Upper lobe of left lung (tissue), 6 donors: ENCODE data around the gene REXO4. TPM values are rescaled to one million over a fixed set of nuclear protein-coding genes. Genes with fewer than 3 reads are reported as not detected.
A peak's percentile ranks its signal among the peaks of the same experiment; 100 is the strongest.

ENCODE experiments used
- ATAC-seq, 2 donors: fragments of 200-7000 bp; cut with Tn5 transposase; one replicate each; pipeline ENCODE4 v1.9.1; 2022; ENCODE audit warnings: mild to moderate bottlenecking in 2 of 2, moderate library complexity in 2 of 2; ENCODE audit not compliant: low FRiP score in 2 of 2
- DNase-seq, 2 donors: peaks; one replicate each; pipeline ENCODE4 v3.0.0-alpha.2; 2019 to 2020
- H3K27ac ChIP-seq, 4 donors: fragments of 200-600 bp; sonication (generic); one replicate each; pipeline ENCODE4 v1.5.1; 2016 to 2019
- H3K27me3 ChIP-seq, 4 donors: fragments of 200-600 bp; sonication (generic); one replicate each; pipeline ENCODE4 v1.5.1; 2017 to 2019
- H3K36me3 ChIP-seq, 4 donors: fragments of 200-600 bp; sonication (generic); one replicate each; pipeline ENCODE4 v1.5.1; 2016 to 2019
- H3K4me1 ChIP-seq, 4 donors: fragments of 200-600 bp; sonication (generic); one replicate each; pipeline ENCODE4 v1.5.1; 2018 to 2019
- H3K4me3 ChIP-seq, 4 donors: fragments of 200-600 bp; sonication (generic); one replicate each; pipeline ENCODE4 v1.5.1; 2017 to 2019; ENCODE audit warnings: mild to moderate bottlenecking in 2 of 4, moderate library complexity in 1 of 4
- H3K9me3 ChIP-seq, 4 donors: fragments of 200-600 bp; sonication (generic); one replicate each; pipeline ENCODE4 v1.5.1; 2018 to 2019
- EP300 ChIP-seq, 4 donors: sonication (generic); formaldehyde crosslinking; IDR thresholded peaks; one replicate each; pipeline ENCODE4 v1.5.1; 2017; ENCODE audit warnings: antibody characterized with exemption in 4 of 4, control low read depth in 2 of 4
- POLR2A ChIP-seq, 4 donors: fragments of 450-650 bp; IDR thresholded peaks; one replicate each; pipeline ENCODE4 v1.5.1; 2016 to 2017; ENCODE audit warnings: antibody characterized with exemption in 4 of 4, mild to moderate bottlenecking in 2 of 4
- POLR2AphosphoS5 ChIP-seq, 2 donors: sonication (generic); formaldehyde crosslinking; IDR thresholded peaks; one replicate each; pipeline ENCODE4 v1.5.1; 2017; ENCODE audit warnings: antibody characterized with exemption in 2 of 2
- WGBS, 2 donors: methylation state at CpG; one replicate each; pipeline ENCODE4 v1.1.5; 2017 to 2018; 5-methylcytosine and 5-hydroxymethylcytosine counted together
- total RNA-seq, 6 donors: library from RNA; depleted of rRNA in 4 of 6; stranded (reverse); fragments of >200 nt in 4 of 6; gene quantifications; one replicate each; pipeline versions ENCODE4 v1.1.0 to v1.2.1, GENCODE V29; 2016 to 2021
- TF ChIP-seq, protein P1 (sequence below), 6 experiments: fragments of 450-650 bp in 4 of 6; fragments of 200-600 bp in 2 of 6; sonication (generic) in 2 of 6; IDR thresholded peaks; one replicate each; pipeline ENCODE4 v1.5.1; 2016 to 2019; ENCODE audit warnings: antibody characterized with exemption in 6 of 6
- donor health status: DM: no; HTN: no; CAD: no; lungs with moderate emphysema.
- donor health status: DM: no; HTN: yes; CAD: no; lungs with severe emphysema.

Gene REXO4
- total RNA-seq, 6 donors from 2014 or later, result 14.7 to 34.3 (median 23.1) TPM

DNA sequence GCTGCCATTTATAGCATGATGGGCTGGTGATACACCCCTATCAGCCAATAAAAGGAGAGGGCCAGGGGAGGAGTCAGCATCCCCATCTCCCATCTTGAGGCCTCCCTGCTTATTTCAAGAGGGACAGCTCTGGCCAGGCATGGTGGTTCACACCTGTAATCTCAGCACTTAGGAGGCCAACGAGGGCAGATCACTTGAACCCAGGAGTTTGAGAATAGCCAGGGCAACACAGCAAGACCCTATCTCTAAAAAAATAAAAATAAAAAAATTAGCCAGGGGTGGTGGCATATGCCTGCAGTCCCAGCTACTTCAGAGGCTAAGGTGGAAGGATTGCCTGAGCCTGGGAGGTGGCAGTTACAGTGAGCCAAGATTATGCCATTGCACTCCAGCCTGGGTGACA lies 9.8 kb downstream of the REXO4 start:
- 85 to 92% methylated on average over 1 of the region's 1 CpG for WGBS, 2 donors

DNA sequence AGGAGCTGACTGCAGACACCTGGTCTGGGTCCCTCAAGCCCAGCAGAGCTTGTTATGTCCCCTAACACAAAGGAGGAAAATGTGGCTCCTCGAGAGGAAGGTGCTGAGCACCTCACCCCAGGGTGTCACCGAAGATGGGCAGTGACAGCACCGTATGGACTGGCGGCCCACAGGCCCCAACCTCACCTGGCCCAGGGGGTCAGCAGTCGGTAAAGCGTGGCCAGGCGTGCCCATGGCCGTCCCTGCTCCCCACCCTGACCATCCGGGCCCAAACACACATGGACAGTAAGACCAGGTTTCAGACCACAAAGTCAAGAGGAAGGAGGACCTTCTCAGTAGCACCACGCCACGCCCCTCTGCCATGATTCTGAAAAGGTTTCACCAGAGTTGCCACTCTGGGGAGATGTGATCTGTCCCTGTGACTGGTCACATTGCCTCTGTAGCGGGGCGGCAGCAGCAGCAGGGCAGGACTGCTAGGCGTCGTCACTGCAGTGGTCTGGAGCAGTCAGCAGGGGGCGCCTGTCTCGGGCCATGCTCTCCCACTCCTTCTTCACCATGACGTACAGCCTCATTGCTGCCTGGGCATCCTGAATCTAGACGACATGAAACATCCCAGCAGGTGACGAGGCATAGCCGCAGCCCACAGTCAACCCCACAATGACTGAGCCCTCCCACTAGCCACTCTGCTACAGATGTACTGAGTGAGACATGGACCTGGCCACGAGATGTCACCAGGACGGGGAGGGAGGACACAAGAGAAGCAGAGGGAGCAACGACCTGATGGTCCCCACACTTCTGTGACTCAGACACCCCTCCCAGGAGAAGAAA lies 11.1 kb downstream of the REXO4 start:
- Histone ChIP-seq H3K9me3 (no peaks in the 10 kb centered on the region), H3K4me3 (no peak overlapping the region), H3K27ac (no peak overlapping the region), H3K4me1 (no peaks in the 10 kb centered on the region), H3K36me3 (peaks cover 22 to 74% (median 58%) of the 10 kb centered on the region in 4 donors), H3K27me3 (no peaks in the 10 kb centered on the region)
- ATAC-seq, result peak; percentile 80 to 89
- 58 to 63% methylated on average over 8 to 24 of the region's 24 CpGs for WGBS, 2 donors
- no peak for TF ChIP-seq POLR2A (IDR thresholded peaks at IDR 0.05)
- TF ChIP-seq EP300 (IDR thresholded peaks at IDR 0.05), result no peak
- TF ChIP-seq, protein P1, sequence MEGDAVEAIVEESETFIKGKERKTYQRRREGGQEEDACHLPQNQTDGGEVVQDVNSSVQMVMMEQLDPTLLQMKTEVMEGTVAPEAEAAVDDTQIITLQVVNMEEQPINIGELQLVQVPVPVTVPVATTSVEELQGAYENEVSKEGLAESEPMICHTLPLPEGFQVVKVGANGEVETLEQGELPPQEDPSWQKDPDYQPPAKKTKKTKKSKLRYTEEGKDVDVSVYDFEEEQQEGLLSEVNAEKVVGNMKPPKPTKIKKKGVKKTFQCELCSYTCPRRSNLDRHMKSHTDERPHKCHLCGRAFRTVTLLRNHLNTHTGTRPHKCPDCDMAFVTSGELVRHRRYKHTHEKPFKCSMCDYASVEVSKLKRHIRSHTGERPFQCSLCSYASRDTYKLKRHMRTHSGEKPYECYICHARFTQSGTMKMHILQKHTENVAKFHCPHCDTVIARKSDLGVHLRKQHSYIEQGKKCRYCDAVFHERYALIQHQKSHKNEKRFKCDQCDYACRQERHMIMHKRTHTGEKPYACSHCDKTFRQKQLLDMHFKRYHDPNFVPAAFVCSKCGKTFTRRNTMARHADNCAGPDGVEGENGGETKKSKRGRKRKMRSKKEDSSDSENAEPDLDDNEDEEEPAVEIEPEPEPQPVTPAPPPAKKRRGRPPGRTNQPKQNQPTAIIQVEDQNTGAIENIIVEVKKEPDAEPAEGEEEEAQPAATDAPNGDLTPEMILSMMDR (IDR thresholded peaks at IDR 0.05), result peak; percentile 89 to 96 (median 93)
- peak; percentile 74 to 88 for DNase-seq

More for the DNA sequence above, 9.8 kb downstream of the REXO4 start:
- no peak for DNase-seq
- TF ChIP-seq EP300 (IDR thresholded peaks at IDR 0.05) (no peak), POLR2AphosphoS5 (IDR thresholded peaks at IDR 0.05) (no peak), POLR2A (IDR thresholded peaks at IDR 0.05) (no peak)
- TF ChIP-seq, protein P1 (IDR thresholded peaks at IDR 0.05), result no peak
- Histone ChIP-seq H3K27me3 (no peaks in the 10 kb centered on the region), H3K4me1 (no peaks in the 10 kb centered on the region), H3K36me3 (peaks cover 25 to 87% (median 68%) of the 10 kb centered on the region in 4 donors), H3K9me3 (no peaks in the 10 kb centered on the region), H3K27ac (no peak overlapping the region), H3K4me3 (no peak overlapping the region)
- no peak for ATAC-seq

DNA sequence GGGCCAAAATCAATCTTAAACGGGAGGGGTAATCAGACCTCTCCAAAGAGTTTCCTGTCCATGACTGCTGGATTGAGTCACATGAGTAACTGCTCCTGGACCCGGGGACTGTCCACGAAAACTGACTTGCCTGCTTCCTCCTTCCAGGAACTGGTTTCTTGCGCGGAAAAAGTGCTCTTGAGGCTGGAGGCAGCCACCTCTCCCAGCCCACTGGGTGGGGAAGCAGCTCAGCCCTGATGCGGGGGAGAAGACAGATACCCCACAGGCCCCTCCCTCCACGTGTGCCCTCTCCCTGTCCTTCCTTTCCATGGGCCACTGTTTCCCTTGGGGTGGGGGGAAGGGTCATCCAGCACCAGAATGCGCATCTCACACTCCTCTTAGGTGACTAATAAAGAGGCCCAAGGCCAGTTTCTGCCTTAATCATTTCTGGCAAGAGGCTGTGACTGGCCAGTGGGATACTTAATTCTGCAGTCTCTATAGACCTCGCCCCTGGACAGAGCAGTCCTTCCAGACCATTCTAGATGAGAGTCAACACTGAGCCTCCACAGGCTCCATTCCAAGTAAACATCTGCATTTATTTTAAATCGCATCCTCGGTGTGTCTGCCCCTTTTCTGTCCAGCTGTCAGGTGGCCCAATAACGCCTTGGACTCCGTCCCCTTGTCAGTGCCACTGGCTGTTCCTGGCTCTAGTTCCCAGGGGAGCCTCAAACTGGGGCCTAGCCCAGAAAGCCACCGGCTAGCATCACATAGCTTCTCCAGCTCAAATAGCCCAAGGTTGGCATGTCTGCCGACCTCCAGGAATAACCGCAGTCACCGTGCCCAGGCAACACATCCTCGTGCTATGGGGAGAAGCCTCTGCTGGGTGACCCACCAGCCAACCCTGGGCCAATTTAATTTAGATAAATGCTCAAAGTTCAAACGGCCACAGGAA lies 12.0 kb downstream of the REXO4 start:
- WGBS, 2 donors, result 80 to 81% methylated on average over 14 to 19 of the region's 19 CpGs
- no peak for TF ChIP-seq POLR2A (IDR thresholded peaks at IDR 0.05)
- TF ChIP-seq EP300 (IDR thresholded peaks at IDR 0.05), result no peak
- TF ChIP-seq, protein P1 (IDR thresholded peaks at IDR 0.05), result no peak
- no peak for TF ChIP-seq POLR2AphosphoS5 (IDR thresholded peaks at IDR 0.05)
- H3K36me3 ChIP-seq, result peaks cover 17 to 64% (median 52%) of the 10 kb centered on the region in 4 donors
- H3K27me3 ChIP-seq, result no peaks in the 10 kb centered on the region
- H3K9me3 ChIP-seq, result no peaks in the 10 kb centered on the region
- no peak overlapping the region for H3K27ac ChIP-seq
- no peak overlapping the region for H3K4me3 ChIP-seq
- DNase-seq, result no peak
- peak in 1 of 2 donors; percentile 53 for ATAC-seq
- no peaks in the 10 kb centered on the region for H3K4me1 ChIP-seq

DNA sequence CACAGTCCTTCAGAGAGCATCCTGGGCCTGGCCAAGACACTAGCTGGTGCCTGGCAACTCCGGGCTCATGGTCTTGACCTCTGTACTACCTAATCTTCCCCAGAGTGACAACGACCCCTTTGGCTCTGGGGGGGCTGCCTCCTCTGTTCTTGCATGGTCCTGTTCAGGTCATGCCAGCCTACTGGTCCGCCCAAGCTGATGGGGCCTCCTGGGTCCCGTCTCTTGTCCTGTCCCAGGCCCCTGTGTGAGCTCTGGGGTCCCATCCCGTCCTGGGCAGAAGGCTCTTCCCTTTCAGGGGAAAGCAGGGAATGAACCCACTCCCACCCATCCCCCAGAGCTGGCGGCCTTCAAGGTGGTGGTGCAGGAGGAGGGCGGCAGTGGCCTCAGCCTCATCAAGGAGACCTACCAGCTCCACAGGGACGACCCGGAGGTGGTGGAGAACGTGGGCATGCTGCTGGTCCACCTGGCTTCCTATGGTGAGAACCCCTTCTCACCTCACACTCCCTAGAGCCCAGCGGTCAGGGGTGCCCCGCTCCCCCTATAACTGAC lies 13.3 kb downstream of the REXO4 start:
- WGBS, 2 donors, result 92 to 96% methylated on average over 12 of the region's 12 CpGs
- no peak for TF ChIP-seq POLR2A (IDR thresholded peaks at IDR 0.05)
- TF ChIP-seq EP300 (IDR thresholded peaks at IDR 0.05), result no peak
- TF ChIP-seq, protein P1 (IDR thresholded peaks at IDR 0.05), result no peak
- TF ChIP-seq POLR2AphosphoS5 (IDR thresholded peaks at IDR 0.05), result no peak
- no peak overlapping the region for H3K27ac ChIP-seq
- no peak overlapping the region for H3K4me3 ChIP-seq
- peaks cover 12 to 52% (median 39%) of the 10 kb centered on the region in 4 donors for H3K36me3 ChIP-seq
- DNase-seq, result no peak
- H3K9me3 ChIP-seq, result no peaks in the 10 kb centered on the region
- H3K4me1 ChIP-seq, result no peaks in the 10 kb centered on the region
- no peak for ATAC-seq
- H3K27me3 ChIP-seq, result no peaks in the 10 kb centered on the region
